GM19324 (cell line): ENCODE measurements around the gene HSD11B1L.

Experiments
- ATAC-seq: cut with Tn5 transposase; IDR thresholded peaks from one replicate; pipeline ENCODE4 v1.9.1; 2021; ENCODE audit warnings: mild to moderate bottlenecking, moderate library complexity; ENCODE audit not compliant: unreplicated experiment, low FRiP score

Gene HSD11B1L

DNA sequence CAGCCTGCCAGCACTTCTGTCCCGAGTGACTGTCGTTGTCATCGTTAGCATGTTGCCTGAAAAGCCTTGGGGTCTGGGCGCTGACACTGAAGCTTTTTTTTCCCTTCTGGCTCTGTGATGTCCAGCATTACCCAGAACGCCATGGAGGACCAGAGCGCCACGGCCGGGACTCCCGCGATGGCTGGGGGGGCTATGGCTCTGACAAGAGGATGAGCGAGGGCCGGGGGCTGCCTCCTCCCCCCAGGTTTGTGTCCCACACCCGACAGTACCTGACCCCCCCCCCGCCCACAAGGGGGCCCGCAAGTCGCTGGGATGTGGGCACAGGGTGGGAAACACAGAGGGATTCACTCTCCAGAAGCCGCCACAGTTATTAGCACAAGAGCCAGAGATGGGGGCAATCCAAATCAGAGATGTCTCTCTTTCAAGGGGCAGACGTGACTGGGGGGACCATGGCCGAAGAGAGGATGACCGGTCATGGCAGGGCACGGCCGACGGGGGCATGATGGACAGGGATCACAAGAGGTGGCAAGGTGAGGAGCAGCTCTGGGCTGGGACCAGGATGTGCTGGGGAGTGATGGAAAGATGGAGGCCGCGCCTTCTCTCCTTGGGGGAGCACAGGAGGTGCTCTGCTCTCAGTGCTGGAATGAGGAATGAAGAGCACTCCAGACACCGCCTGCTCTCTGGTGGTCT, 13.8 kb upstream of the HSD11B1L start:
- no peak for ATAC-seq

DNA sequence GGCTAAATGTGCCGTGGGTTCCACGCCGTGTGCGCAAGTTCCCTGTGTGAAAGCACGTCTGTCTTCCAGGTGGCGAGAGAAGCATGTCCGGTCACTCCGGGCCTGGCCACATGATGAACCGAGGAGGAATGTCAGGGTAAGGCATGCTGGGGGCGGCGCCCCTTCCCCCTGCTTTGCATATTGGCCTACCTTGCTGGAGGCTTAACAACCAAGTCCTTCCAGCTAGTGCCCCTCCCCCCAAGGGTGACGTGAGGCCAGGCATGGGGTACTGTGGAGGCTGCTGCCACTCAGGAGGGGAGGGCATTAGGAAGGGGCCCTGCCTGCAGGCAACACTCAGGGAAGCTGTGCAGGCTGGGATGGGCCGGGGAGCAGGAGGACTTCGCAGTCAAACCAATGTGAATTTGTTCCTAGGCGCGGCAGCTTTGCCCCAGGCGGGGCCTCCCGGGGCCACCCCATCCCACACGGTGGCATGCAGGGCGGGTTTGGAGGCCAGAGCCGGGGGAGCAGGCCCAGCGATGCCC, 13.0 kb upstream of the HSD11B1L start:
- ATAC-seq: no peak

- no peak for ATAC-seq
These were observed 11.6 kb upstream of the HSD11B1L start for GRCh38 chr19:5669212-5669611.

GRCh38 chr19:5671600-5671999, 9.2 kb upstream of the HSD11B1L start:
- ATAC-seq: no peak

GRCh38 chr19:5672708-5673459, 7.9 kb upstream of the HSD11B1L start:
- no peak for ATAC-seq

- no peak for ATAC-seq
These were observed 7.1 kb upstream of the HSD11B1L start for GRCh38 chr19:5673752-5674151.

GRCh38 chr19:5674714-5675113, 6.1 kb upstream of the HSD11B1L start:
- no peak for ATAC-seq

DNA sequence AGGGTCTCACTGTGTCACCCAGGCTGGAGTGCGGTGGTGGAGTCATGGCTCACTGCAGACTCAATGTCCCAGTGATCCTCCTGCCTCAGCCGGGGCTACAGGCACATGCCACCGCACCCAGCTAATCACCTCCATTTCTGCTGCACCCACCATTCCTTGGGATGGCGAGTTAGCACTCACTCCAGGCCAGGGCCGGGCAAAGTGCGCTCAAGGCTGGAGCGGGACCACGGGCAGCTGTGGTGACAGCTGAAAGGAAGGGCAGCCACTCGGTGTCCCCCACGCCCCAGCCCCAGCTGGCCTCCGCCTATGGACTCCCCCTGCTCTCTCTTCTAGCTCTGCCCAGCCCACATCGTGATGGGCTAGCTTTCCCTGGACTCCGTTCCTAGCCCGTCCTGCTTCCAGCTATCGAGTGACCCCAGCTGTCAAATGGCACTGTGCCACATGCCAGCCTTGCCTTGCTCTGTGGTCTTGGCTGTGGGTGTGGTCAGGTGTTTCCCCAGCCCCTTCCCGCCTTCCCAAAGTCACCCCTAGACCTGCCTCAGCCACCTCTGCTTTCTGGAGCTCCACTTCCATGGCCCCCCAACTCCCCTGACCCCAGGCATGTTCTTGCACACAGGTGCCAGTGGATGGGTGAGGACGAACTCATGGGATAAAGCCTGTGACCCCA, 4.6 kb upstream of the HSD11B1L start:
- ATAC-seq: no peak

DNA sequence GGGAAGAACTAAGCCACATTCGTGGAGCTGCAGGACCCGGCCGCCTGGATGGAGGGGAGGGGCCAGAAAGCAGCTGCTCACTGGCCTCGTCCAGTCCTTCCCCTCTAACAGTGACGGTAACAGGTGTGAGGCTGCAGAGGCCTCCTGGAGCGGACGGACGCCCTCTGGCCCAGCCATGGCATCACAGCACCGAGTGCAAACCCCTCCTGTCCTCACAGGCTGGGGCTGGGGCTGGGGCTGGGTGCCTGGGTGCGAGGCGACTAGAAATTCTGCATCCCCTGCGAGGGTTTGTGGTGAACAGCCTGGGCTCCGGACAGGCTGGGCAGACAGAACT, 4.1 kb upstream of the HSD11B1L start:
- no peak for ATAC-seq

DNA sequence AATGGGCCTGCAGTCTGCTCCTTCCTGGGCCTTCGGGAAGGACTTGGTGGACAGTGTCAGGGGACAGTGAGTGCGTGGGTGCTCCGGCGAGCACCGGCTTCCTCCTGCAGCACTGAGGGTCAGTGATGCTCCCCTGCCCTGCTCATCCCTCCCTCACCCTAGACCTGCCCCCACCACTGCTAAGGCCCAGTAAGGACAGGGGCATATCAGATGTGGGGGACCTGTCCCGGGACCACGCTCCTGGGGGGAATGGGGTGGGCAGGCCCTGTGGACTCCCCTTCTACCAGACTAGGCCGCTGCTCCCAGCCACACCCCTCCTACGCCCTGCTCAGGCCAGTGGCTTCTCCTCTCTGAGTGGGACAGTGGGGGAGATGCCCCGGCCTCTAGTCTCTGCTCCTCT, 3.7 kb upstream of the HSD11B1L start:
- ATAC-seq: no peak

DNA sequence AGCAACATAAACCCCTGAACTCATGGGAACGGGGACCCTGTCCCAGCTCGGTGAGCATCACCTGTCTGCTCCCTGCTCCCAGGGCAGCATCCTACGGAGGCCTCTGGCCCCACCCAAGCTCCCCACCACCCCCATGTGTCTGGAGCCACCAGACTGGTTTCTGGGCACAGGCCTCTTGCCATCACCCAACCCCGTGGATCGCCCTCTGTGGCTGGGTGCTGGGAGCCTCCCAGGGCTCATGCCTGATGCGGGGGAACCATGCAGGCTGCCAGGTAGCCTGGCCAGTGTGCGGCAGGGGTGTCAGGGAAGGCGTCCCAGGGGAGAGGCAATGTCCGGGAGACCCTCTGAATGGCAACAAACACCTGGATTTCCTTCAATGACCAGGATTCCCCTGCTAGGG, 3.2 kb upstream of the HSD11B1L start:
- ATAC-seq: no peak

DNA sequence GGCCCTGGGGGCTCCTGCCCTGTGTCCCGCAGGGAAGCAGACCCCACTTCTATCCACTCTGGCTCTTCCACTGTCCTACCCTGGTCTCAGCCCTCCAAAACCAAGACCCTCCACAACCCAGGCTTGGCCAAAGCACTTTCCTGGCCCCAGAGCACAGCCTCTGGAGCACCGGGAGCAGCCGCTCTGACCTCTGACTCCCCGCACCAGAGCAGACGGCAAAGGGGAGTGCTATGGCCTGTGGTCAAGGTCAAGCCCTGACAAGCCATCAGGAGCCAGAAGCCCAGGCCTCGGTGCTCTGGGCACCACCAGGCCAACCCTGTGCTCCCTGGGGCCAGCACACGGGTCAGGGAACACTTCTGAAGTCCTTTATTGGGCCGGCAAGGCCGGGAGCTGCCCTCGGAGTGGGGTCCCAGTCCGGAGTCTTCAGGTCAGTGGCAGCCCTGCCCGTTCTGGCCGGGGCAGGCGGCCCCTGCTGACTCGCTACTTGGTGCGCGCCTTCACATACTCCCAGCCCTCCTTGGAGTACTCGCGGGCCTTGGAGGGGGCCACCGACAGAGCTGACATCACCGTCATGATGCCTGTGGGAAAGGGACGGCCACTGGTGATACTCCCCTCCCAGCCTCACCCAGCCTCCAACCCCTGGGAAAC, 2.6 kb upstream of the HSD11B1L start:
- ATAC-seq: no peak

GRCh38 chr19:5679289-5680083, 1.3 kb upstream of the HSD11B1L start:
- ATAC-seq: no peak

DNA sequence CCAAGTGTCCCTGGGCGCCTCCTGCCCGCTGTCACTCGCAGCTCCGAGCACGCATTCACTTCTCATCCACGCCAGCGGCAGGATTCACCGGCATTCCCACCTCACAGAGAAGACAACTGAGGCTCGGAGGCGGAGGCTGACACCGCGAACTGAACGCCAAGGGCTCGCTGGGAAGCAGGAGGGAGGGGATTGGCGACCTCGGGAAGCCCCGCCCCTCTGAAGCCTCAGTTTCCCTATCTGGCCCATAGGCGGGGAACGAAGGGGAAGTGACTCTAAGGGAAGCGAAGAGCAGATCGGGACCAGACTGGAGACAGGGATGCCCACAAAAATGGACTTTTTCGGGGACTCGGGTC, 767 bp upstream of the HSD11B1L start:
- ATAC-seq: no peak

GRCh38 chr19:5681391-5682106, 722 bp downstream of the HSD11B1L start:
- ATAC-seq: no peak

DNA sequence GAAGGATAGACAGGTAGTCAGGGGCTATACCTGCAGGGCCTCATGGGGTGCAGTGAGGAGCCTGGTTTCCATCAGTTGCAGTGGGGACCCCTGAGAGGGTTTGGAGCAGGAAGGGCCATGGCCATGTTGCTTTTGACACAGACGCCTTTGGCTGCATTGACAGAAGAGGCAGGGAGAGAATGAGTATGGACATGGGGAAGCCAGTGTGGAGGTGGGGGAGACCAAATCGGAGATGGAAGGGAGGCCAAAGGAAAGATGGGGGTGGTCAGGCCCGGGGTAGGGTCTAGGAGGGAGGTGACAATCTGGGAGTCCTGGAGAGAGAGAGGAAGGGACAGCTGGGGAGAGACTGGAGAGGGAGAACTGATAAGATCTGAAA, 1.3 kb downstream of the HSD11B1L start:
- ATAC-seq: no peak

- ATAC-seq: no peak
These were observed 2.5 kb downstream of the HSD11B1L start for GRCh38 chr19:5683177-5683886.

GRCh38 chr19:5684694-5685430, 4.0 kb downstream of the HSD11B1L start:
- no peak for ATAC-seq

GRCh38 chr19:5686326-5686646, 5.5 kb downstream of the HSD11B1L start:
- ATAC-seq: no peak
